ENCODE results near the gene LMTK3.
"Not testable (repeated sequence)": the region's sequence is repeated elsewhere in the genome, so short reads cannot be mapped to it uniquely, and the experiment has no call there.

Gene LMTK3

DNA sequence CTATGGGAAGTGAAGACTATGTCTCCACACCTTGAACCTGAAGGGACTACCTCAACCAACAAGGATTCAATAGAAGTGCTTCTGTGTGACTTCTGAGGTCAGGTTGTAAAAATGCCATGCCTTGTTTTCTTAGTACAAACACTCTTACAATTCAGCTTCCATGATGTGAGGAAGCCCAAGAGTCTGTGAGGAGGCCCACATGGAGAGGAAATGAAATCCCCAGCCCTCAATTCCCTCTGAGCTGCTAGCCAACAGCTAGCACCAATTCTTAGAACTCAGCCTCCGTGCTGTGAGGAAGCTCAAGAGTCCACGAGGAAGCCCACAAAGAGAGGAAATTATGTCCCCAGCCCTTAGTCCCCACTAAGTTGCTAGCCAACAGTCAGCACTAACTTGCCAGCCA is 12.6 kb upstream of the LMTK3 start:
- H3K9me2 ChIP-seq (replicated peaks; ENCODE audit: control insufficient read depth, low read length), result no peaks in the 10 kb centered on the region
- no peaks in the 10 kb centered on the region for H4K20me1 ChIP-seq (ENCODE audit: control insufficient read depth, insufficient read depth, low read depth, low read length)
- TF ChIP-seq CTCF (IDR thresholded peaks at IDR 0.05; ENCODE audit: low read depth, low read length, poor library complexity, severe bottlenecking) (no peak), EZH2phosphoT487 (IDR thresholded peaks at IDR 0.05; ENCODE audit: borderline replicate concordance, low read length) (no peak)
- no peaks in the 10 kb centered on the region for H3F3A ChIP-seq (ENCODE audit: control insufficient read depth, insufficient read depth)
- no peaks in the 10 kb centered on the region for H3K36me3 ChIP-seq (ENCODE audit: control insufficient read depth, low read length)
- no peaks in the 10 kb centered on the region for H3K4me1 ChIP-seq (ENCODE audit: control insufficient read depth, low read length)
- H3K4me3 ChIP-seq (ENCODE audit: low read length), result no peak overlapping the region
- H3K79me2 ChIP-seq (ENCODE audit: control insufficient read depth, low read length), result no peaks in the 10 kb centered on the region
- H3K4me2 ChIP-seq (ENCODE audit: low read length), result no peak overlapping the region
- H3K27ac ChIP-seq (ENCODE audit: low read depth, low read length), result no peak overlapping the region
- peaks cover 6% of the 10 kb centered on the region; the same call in 1 of the 2 replicates for H3K27me3 ChIP-seq (ENCODE audit: control insufficient read depth, low read length)
- no peaks in the 10 kb centered on the region for H3K9me3 ChIP-seq (ENCODE audit: control insufficient read depth, insufficient read depth, low read length)

DNA sequence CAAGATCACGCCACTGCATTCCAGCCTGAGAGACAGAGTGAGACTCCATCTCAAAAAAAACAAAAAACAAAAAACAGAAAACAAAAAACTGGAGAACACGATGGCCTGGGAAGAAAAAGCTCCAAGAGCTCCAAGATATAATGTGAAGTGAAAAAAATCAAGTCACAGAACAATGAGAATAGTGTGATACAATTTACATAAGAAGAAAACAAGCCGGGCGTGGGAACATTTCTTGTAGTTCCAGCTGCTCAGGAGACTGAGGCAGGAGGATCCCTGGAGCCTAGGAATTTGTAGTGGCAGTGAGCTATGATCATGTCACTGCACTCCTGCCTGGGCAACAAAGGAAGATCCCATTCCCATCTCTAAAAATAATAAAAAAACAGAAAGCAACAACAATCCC is 8.5 kb upstream of the LMTK3 start:
- no peak overlapping the region for H3K27ac ChIP-seq (ENCODE audit: low read depth, low read length)
- no peaks in the 10 kb centered on the region for H4K20me1 ChIP-seq (ENCODE audit: control insufficient read depth, insufficient read depth, low read depth, low read length)
- H3K4me1 ChIP-seq (ENCODE audit: control insufficient read depth, low read length), result no peaks in the 10 kb centered on the region
- H3K9me2 ChIP-seq (replicated peaks; ENCODE audit: control insufficient read depth, low read length), result no peaks in the 10 kb centered on the region
- H3K9me3 ChIP-seq (ENCODE audit: control insufficient read depth, insufficient read depth, low read length), result no peaks in the 10 kb centered on the region
- H3K79me2 ChIP-seq (ENCODE audit: control insufficient read depth, low read length), result no peaks in the 10 kb centered on the region
- H3K4me3 ChIP-seq (ENCODE audit: low read length), result no peak overlapping the region
- no peak overlapping the region for H3K4me2 ChIP-seq (ENCODE audit: low read length)
- H3F3A ChIP-seq (ENCODE audit: control insufficient read depth, insufficient read depth), result 0 out of 2 replicates have a peak, but pooled peaks cover under 1% of the 10 kb centered on the region
- no peak for TF ChIP-seq CTCF (IDR thresholded peaks at IDR 0.05; ENCODE audit: low read depth, low read length, poor library complexity, severe bottlenecking)
- no peak for TF ChIP-seq EZH2phosphoT487 (IDR thresholded peaks at IDR 0.05; ENCODE audit: borderline replicate concordance, low read length)
- 0 out of 2 replicates have a peak, but pooled peaks cover 3% of the 10 kb centered on the region for H3K27me3 ChIP-seq (ENCODE audit: control insufficient read depth, low read length)
- no peaks in the 10 kb centered on the region for H3K36me3 ChIP-seq (ENCODE audit: control insufficient read depth, low read length)

DNA sequence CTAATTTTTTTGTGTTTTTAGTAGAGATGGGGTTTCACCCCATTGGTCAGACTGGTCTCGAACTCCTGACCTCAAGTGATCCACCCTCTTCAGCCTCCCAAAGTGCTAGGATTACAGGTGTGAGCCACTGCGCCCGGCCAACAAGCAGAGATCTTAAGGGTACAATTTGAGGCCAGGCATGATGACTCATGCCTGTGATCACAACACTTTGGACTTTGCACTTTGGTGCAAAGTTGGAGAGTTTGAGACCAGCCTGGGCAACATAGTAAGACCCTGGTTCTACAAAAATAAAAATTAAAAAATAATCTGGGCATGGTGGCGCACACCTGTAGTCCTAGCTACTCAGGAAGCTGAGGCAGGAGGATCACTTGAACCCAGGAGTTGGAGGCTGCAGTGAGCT is 7.8 kb upstream of the LMTK3 start:
- not testable (repeated sequence) for H3K36me3 ChIP-seq (ENCODE audit: control insufficient read depth, low read length); H3K9me3 ChIP-seq (ENCODE audit: control insufficient read depth, insufficient read depth, low read length); H4K20me1 ChIP-seq (ENCODE audit: control insufficient read depth, insufficient read depth, low read depth, low read length); H3K4me2 ChIP-seq (ENCODE audit: low read length); H3K9me2 ChIP-seq (replicated peaks; ENCODE audit: control insufficient read depth, low read length); H3K79me2 ChIP-seq (ENCODE audit: control insufficient read depth, low read length); H3K27ac ChIP-seq (ENCODE audit: low read depth, low read length); H3K4me3 ChIP-seq (ENCODE audit: low read length); H3F3A ChIP-seq (ENCODE audit: control insufficient read depth, insufficient read depth); H3K27me3 ChIP-seq (ENCODE audit: control insufficient read depth, low read length); H3K4me1 ChIP-seq (ENCODE audit: control insufficient read depth, low read length)

DNA sequence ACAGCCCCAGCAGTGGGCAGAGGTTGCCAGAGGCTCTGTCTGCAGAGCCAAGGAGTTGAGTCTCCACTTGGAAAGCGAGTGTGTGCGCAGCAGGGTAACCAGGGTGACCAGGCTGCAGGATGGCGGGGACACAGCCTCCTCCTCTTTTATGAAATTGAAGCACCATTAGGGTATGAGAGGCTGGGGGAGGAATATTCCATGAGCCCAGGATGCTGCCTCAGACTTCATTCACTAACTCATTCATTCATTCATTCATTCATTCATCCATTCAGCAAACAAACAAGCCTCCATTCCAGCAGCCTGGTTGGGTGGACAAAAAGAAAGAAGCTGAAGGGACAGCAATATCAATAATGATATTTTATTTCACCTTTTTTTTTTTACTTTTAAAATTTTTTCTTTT is 6.6 kb upstream of the LMTK3 start:
- Histone ChIP-seq H3K9me3 (ENCODE audit: control insufficient read depth, insufficient read depth, low read length) (no peaks in the 10 kb centered on the region), H3K4me1 (ENCODE audit: control insufficient read depth, low read length) (peaks cover 6% of the 10 kb centered on the region), H3K79me2 (ENCODE audit: control insufficient read depth, low read length) (no peaks in the 10 kb centered on the region), H3K4me3 (ENCODE audit: low read length) (no peak overlapping the region), H3K36me3 (ENCODE audit: control insufficient read depth, low read length) (no peaks in the 10 kb centered on the region), H3K27ac (ENCODE audit: low read depth, low read length) (no peak overlapping the region), H3K27me3 (ENCODE audit: control insufficient read depth, low read length) (no peaks in the 10 kb centered on the region), H3K9me2 (replicated peaks; ENCODE audit: control insufficient read depth, low read length) (no peaks in the 10 kb centered on the region), H3F3A (ENCODE audit: control insufficient read depth, insufficient read depth) (0 out of 2 replicates have a peak, but pooled peaks cover 3% of the 10 kb centered on the region), H3K4me2 (ENCODE audit: low read length) (no peak overlapping the region), H4K20me1 (ENCODE audit: control insufficient read depth, insufficient read depth, low read depth, low read length) (no peaks in the 10 kb centered on the region)
- TF ChIP-seq CTCF (IDR thresholded peaks at IDR 0.05; ENCODE audit: low read depth, low read length, poor library complexity, severe bottlenecking), result no peak
